ENCODE measurements around the gene STK24.

The STK24 gene

DNA sequence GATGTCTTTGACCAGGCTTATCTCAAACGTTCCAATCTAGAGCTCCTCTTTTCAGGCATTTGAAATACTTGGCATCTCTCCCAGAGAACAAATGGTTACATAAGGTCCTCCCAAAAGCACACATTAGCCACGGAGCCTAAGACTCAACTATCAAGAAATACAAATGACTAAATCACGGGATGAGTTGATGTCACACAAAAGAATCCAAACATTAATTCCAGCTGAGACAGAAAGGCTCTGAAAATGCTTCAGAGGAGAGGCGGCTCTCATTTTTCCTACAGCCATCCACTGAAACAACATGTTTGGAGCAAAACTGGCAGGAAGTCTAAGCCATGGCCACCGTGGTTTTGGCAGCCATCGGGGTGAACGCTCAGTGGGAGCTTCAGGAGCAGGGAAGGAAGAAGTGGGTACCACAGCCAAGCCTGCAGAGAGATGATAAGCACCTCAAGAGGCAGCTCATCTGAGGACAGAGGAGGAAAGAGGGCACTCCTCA lies 122.5 kb downstream of the STK24 start:
- no peak overlapping the region for H3K27ac ChIP-seq
- TF ChIP-seq, protein P1, sequence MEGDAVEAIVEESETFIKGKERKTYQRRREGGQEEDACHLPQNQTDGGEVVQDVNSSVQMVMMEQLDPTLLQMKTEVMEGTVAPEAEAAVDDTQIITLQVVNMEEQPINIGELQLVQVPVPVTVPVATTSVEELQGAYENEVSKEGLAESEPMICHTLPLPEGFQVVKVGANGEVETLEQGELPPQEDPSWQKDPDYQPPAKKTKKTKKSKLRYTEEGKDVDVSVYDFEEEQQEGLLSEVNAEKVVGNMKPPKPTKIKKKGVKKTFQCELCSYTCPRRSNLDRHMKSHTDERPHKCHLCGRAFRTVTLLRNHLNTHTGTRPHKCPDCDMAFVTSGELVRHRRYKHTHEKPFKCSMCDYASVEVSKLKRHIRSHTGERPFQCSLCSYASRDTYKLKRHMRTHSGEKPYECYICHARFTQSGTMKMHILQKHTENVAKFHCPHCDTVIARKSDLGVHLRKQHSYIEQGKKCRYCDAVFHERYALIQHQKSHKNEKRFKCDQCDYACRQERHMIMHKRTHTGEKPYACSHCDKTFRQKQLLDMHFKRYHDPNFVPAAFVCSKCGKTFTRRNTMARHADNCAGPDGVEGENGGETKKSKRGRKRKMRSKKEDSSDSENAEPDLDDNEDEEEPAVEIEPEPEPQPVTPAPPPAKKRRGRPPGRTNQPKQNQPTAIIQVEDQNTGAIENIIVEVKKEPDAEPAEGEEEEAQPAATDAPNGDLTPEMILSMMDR (IDR thresholded peaks at IDR 0.05; ENCODE audit: low read depth, low read length): no peak
- no peak overlapping the region for H3K4me3 ChIP-seq (ENCODE audit: low read depth, low read length)
- H3K9me3 ChIP-seq (ENCODE audit: severe bottlenecking): no peaks in the 10 kb centered on the region
- DNase-seq: no peak
- no peaks in the 10 kb centered on the region for H3K27me3 ChIP-seq (ENCODE audit: insufficient read depth, low read depth, severe bottlenecking)
- peaks cover 93% of the 10 kb centered on the region for H3K36me3 ChIP-seq

DNA sequence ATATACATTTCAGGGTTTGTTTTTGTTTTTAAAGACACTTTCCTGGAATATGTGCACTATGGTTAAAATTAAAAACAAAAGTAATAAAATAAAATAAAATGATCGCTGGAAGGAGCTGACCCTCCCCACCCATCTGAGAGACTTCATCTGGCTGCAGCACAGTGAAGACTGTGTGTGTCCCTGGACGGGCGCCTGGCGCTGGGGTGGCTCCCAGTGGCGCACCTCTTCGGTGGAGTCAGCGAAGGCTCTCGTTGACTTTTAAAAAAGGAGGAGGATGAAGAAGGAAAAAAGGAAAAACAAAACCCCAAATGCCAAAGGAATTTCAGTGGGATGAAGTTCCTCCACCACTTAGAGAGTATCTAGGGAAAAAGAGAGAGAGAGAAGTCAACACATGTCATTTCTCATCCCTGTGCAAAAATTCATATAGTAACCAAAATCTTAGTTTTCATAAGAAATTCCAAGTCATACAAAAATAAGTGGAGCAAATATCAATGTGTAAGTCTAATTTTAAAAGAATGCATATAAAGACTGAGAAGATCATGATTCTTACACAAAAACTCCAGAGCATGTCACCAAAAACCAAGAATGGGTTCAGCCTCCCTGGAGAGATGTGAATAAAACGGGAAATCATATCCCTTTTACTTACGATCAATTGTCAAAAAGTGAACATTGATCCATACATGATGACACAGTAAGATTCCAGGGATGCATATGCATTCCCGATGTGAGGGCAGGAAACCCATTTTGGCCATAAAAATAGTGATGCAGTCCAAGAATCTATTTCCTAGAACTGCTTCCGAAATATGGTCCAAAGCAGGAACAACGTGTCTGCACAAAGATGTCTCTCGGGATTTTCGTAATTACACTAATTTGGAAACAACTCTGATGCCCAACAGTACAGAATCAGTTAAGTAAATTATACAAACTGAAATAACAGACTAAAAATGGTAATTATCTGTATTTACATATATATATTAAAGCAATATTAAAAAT lies 123.8 kb downstream of the STK24 start:
- no peak for DNase-seq
- Histone ChIP-seq H3K4me3 (ENCODE audit: low read depth, low read length) (no peak overlapping the region), H3K27ac (no peak overlapping the region), H3K9me3 (ENCODE audit: severe bottlenecking) (no peaks in the 10 kb centered on the region), H3K27me3 (ENCODE audit: insufficient read depth, low read depth, severe bottlenecking) (no peaks in the 10 kb centered on the region), H3K36me3 (peaks cover 93% of the 10 kb centered on the region)
- TF ChIP-seq, protein P1 (IDR thresholded peaks at IDR 0.05; ENCODE audit: low read depth, low read length): no peak

DNA sequence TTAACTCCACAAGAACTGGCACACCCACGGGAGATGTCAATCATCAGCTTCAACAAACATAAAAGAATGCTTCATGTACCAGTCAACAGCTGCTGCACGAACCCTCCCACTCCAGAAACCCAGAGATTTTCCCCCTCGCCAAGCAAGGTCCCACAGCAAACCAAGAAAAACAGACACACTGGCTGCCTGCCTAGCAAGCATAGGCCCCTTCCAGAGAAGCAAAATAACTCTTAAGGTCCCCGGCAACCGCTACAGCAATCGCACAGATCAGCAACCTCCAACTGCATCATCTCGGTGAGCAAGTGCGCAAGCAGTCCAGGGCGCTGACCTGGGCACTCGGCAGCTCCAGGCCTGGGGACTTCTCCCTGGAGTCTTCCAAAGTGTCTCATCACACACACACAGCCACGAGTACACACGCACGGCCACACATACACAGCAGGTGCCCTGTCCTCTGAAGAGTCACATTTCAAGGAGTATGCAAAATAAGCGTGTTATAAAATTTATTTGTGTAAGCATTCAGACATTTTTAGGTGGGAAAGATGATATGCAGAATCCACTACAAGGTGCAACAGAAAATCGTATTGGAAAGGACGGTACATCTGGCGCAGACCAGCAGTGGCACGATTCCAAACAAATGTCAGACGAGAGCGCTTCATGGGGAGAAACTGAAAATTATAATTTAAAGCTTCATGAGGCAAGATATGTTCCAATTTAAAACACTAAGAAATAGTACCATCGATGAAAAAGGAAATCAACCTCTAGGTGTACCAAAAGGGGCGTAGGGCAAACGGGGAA lies 125.0 kb downstream of the STK24 start:
- no peak overlapping the region for H3K4me3 ChIP-seq (ENCODE audit: low read depth, low read length)
- no peaks in the 10 kb centered on the region for H3K27me3 ChIP-seq (ENCODE audit: insufficient read depth, low read depth, severe bottlenecking)
- no peak overlapping the region for H3K27ac ChIP-seq
- no peak for DNase-seq
- H3K9me3 ChIP-seq (ENCODE audit: severe bottlenecking): no peaks in the 10 kb centered on the region
- TF ChIP-seq, protein P1 (IDR thresholded peaks at IDR 0.05; ENCODE audit: low read depth, low read length): no peak
- H3K36me3 ChIP-seq: peaks cover 95% of the 10 kb centered on the region

DNA sequence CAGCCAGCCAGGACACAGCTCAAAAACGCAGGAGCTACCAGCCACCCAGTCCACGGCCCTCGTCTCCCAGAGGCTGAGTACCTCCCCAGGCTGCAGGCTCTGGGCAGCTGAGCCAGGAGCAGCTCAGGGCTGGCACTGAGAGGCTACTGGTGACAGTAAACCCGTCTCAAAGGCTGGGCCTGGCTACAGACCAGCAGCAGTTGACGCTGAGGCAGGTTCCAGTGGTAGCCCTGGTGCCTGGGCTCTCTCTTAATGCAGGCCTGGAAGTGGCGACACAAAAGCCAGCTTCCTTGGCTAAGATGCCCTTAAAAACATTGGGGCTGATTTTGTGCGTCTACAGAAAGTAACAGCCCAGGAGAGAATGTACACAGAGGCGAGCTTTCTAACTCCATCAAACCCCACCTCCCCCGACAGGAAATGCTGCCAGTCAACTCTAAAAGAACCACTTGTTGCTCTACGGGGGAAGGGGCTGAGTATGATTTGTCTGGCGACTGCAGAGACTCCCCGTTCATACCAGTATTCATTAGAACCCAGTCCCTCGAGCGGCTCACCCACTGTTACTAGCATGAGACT lies 126.3 kb downstream of the STK24 start:
- TF ChIP-seq, protein P1 (IDR thresholded peaks at IDR 0.05; ENCODE audit: low read depth, low read length): no peak
- no peaks in the 10 kb centered on the region for H3K27me3 ChIP-seq (ENCODE audit: insufficient read depth, low read depth, severe bottlenecking)
- H3K36me3 ChIP-seq: peaks cover 95% of the 10 kb centered on the region
- H3K4me3 ChIP-seq (ENCODE audit: low read depth, low read length): no peak overlapping the region
- H3K9me3 ChIP-seq (ENCODE audit: severe bottlenecking): no peaks in the 10 kb centered on the region
- no peak overlapping the region for H3K27ac ChIP-seq
- DNase-seq: no peak

DNA sequence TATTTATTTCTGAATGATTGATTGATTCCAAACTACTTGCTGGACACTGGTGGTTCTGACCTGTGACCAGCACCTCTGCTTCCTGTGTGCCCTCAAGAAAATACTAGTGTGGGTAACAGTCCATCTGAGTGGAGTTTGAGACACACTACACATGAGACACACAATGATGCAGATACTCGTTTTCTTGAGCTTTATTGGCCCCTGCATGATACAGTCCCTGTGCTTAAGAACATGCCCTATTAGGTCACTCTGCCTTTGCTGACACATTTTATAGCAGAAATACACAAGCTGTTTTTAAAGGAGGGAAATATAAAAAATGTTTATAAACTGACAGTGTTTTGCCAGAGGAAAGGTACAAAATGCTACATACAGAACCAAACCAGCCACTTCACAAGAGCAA lies 126.9 kb downstream of the STK24 start:
- TF ChIP-seq, protein P1 (IDR thresholded peaks at IDR 0.05; ENCODE audit: low read depth, low read length): no peak
- no peak for DNase-seq
- Histone ChIP-seq H3K4me3 (ENCODE audit: low read depth, low read length) (no peak overlapping the region), H3K9me3 (ENCODE audit: severe bottlenecking) (no peaks in the 10 kb centered on the region), H3K27ac (no peak overlapping the region), H3K27me3 (ENCODE audit: insufficient read depth, low read depth, severe bottlenecking) (no peaks in the 10 kb centered on the region), H3K36me3 (peaks cover 91% of the 10 kb centered on the region)
